ENCODE measurements around the gene C8A.

Gene C8A

GRCh38 chr1:56923201-56923600 lies 68.6 kb downstream of the C8A start:
- no peak for DNase-seq (ENCODE audit: low read depth in 1 of 2, low spot score in 1 of 2)

DNA sequence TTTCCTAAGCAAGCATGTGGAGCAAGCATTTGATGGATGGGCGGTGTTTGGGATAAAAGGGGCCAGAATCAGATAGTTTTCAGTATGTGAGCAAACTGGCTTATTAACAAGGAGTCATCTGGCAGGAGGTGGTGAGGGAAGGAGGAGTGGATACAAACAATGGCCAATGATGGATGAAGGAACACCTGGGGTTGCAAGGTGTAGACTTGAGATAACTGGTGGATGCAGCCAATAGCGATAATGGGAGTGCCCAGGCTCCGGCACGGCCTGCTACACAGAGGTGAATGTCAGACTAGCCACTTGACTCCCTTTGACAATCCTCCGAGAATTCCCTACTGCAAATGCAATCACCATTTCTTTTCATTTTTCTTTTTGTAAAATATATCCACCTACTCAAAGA lies 69.5 kb downstream of the C8A start:
- no peak for DNase-seq (ENCODE audit: low read depth in 1 of 2, low spot score in 1 of 2)

- no peak for DNase-seq (ENCODE audit: low read depth in 1 of 2, low spot score in 1 of 2)
Measured at GRCh38 chr1:56925193-56925592, 70.6 kb downstream of the C8A start.

DNA sequence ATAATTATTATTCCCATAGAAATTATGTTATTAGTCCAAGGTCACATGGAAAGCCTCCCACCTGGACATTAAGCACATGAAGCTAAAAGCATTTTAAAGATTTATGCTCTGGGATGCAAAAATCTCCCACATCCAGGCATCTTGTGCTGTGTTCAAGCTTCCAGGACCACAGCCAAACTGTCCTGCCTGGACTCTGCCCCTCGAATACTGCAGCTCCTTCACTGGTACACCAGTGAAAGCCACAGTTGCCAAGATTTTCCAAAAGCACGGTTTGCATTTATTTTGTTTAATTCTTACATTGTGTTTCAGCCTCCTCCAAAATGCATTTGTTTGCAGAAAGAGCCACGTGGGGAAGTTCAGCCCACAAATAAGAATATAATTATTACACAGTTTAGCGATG lies 72.6 kb downstream of the C8A start:
- DNase-seq (ENCODE audit: low read depth in 1 of 2, low spot score in 1 of 2) = no peak

DNA sequence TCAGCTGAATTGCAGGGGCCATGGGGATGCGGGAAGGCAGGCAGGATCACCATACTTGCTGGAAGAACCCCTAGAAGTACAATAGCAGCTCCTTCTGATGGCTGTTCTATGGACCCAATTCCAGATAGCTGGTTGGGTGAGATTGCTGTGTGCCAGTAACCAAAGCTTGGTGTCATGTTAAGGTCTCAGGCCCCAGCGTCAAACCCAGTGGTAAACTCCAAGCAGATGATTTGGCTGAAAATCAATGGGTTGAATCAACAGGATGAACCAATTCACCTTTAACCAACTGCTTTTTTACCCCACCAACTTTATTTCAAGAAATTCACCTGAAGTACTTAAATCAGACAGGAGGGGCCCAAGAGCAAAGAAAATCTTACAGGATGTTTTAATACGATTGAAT lies 73.4 kb downstream of the C8A start:
- no peak for DNase-seq (ENCODE audit: low read depth in 1 of 2, low spot score in 1 of 2)

DNA sequence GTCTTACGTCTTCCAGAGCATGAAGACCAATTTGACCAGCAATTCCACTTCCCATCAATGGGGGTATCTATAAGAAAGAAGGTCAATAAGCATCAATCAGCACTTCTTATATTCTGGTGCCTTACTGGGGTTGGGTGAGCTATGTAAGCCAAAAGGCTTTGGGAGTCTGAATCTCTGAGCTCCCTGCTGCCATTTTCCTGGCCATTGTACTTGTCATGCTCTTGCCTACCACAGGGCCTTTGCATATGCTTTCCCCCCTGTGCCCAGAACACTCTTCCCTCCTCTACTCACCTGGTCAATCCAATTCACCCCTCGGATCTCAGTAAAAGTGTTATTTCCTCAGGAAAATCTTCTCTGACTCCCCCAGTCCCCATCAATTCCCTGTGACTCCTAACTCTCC lies 74.9 kb downstream of the C8A start:
- DNase-seq (ENCODE audit: low read depth in 1 of 2, low spot score in 1 of 2) = no peak

DNA sequence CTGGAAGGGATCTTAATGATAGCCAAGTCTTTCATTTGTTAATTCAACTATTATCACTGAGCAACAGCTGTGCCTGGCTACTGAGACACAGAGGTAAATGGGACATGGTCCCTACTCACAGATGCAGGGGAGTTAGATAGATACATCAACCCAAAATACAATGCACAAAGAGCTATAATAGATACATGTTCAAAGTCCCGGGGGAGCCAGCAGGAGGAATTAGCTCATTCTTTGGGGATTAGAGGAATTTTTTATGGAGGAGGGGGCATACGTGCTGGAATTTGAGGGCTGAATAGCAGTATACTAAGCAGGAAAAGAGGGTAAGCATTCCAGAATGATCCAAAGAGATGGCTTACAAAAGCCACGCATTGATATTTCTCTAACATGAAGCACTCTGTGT lies 76.6 kb downstream of the C8A start:
- no peak for DNase-seq (ENCODE audit: low read depth in 1 of 2, low spot score in 1 of 2)

DNA sequence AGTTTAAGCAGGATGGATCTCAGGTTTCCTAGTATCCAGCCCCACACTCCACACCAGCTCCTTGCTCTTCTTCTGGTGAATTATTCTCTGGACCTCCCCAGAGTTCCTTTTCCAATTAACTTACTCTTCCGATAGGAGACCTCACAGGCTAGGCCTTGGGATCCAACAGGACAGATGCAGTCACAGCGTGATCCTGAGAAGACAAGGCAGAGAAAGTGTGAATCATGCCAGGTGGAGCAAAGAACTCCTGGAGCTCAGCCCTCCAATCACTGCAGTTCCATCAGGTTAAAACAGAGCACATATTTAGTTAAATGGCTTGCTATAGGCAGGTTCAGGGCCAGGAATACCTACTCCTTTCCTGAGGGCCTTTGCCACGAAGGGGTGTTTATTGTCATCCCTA lies 77.1 kb downstream of the C8A start:
- no peak for DNase-seq (ENCODE audit: low read depth in 1 of 2, low spot score in 1 of 2)

GRCh38 chr1:56933161-56933560 lies 78.6 kb downstream of the C8A start:
- no peak for DNase-seq (ENCODE audit: low read depth in 1 of 2, low spot score in 1 of 2)

DNA sequence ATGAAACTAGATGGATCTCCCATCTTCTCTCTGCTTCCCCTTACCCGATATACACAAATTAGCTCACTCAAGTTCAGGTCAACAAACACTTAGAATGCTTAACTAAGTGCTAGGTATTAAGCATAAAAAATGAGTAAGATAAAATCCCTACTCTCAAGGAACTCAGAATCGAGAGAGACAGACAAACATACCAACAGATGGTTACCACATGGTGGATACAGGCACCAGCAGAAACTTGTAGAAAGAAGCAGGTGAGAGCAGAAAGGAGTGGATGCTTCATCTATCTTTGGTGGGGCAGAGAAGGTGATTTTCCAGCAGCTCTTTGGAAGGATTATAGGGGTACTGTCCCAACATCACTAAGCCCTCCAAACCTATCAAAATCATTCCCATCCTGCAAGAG lies 79.0 kb downstream of the C8A start:
- no peak for DNase-seq (ENCODE audit: low read depth in 1 of 2, low spot score in 1 of 2)

DNA sequence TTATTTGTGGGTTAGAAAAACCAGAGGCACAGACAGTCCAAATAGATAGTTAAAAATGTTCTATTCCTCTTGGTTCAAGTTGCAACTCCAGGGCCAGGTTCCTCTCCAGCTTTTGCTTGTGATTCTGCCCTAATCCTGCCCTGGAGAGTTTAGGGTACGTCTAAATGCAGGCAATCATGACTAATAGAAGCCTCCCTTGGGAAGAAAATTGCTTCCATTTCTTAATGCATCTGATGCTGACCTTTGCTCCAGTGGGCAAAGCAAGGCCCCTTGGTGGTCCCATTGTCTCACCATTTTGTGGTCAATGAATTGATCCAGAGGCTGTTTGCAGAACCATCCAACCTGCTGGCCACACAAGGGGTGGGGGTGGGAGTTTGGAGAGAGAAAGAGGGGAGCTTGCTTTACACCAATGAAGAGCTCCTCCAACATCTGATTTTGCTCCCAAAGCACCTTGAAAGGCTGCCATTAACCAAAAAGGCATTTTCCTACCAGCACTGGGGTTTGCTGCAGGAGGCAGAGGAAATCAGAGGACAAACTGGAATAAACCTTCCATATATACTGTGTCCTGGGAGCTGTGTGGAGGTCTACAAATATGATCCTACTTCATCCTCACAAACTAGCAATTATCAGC lies 79.9 kb downstream of the C8A start:
- DNase-seq (ENCODE audit: low read depth in 1 of 2, low spot score in 1 of 2) = no peak

DNA sequence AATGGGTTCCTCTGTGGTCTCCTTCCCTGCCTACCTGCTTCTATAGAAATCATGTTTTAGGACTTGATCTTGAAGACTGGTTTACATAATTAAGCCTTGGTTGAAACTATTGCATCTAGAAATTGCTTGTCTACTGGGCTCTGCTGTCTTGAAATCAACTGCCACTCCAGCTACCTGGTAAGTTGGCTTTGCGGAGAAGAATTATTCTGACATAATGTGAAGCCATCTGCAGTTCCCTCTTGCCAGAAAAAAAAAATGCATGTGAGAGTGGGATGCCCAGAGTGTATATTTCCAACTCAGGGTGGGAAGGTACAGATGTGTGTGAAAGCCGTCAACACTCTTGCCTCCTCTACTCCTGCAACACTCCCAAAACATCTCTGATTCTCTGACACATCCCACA lies 84.0 kb downstream of the C8A start:
- no peak for DNase-seq (ENCODE audit: low read depth in 1 of 2, low spot score in 1 of 2)

DNA sequence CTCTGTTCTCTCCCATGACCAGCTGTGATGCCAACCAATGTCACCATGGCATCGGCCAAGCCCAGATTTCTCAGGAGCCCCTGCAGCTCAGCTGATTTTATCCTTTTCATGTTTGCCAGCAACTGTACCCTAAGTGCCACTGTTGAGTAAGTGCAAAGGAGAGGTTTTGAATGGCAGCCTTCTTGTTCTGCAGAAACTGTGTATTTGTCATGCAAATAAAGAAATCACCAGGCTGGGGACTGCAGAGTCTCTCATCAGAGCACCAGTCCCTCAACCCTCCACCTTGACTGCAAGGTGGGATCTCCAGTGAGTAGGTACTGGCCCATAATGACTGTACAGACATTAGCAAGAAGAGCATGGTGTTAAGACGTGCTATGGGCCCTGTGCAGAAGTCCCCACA lies 84.6 kb downstream of the C8A start:
- no peak for DNase-seq (ENCODE audit: low read depth in 1 of 2, low spot score in 1 of 2)

DNA sequence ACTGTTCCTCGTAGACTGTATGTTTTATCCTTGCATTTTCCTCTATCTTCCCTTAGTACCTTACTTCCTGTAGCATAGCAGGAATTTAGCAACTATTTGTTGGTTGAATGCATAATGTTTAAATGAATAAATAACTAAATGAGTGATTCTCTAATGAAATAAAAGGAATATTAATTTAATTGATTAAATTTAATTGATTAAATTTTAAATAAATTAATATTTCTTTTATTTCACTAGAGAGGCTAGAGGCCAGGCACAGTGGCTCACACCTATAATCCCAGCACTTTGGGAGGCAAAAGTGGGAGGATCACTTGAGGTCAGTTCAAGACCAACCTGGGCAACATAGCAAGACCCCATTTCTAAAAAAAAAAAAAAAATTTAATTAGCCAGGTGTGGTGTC lies 85.4 kb downstream of the C8A start:
- DNase-seq (ENCODE audit: low read depth in 1 of 2, low spot score in 1 of 2) = no peak

- DNase-seq (ENCODE audit: low read depth in 1 of 2, low spot score in 1 of 2) = no peak
Measured at GRCh38 chr1:56948403-56949023, 93.9 kb downstream of the C8A start.

- no peak for DNase-seq (ENCODE audit: low read depth in 1 of 2, low spot score in 1 of 2)
Measured at GRCh38 chr1:56952501-56952900, 97.9 kb downstream of the C8A start.

GRCh38 chr1:56953386-56953785 lies 98.8 kb downstream of the C8A start:
- no peak for DNase-seq (ENCODE audit: low read depth in 1 of 2, low spot score in 1 of 2)

- DNase-seq (ENCODE audit: low read depth in 1 of 2, low spot score in 1 of 2) = no peak
Measured at GRCh38 chr1:56954664-56955063, 100.1 kb downstream of the C8A start.

GRCh38 chr1:56957931-56958330 lies 103.3 kb downstream of the C8A start:
- no peak for DNase-seq (ENCODE audit: low read depth in 1 of 2, low spot score in 1 of 2)

DNA sequence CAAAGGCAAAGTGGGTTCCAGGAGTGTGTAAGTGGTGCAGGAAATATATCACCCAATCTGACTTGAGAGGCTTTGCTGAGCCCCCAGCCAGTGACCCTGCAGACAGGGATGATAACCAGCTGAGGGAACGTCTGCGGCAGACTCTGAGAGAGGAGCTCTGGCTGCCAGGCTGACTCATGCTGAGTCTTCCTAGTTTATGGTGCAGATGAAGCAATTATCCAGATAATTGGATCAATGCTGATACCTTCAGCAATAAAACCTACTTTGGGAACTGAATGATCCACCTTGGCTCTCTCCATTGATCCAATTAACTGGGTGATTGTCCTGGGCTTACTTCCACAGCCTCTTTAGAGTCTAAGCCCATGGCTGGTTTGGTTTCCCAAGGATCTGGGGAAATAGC lies 103.9 kb downstream of the C8A start:
- no peak for DNase-seq (ENCODE audit: low read depth in 1 of 2, low spot score in 1 of 2)

- DNase-seq (ENCODE audit: low read depth in 1 of 2, low spot score in 1 of 2) = no peak
Measured at GRCh38 chr1:56961426-56961825, 106.8 kb downstream of the C8A start.

DNA sequence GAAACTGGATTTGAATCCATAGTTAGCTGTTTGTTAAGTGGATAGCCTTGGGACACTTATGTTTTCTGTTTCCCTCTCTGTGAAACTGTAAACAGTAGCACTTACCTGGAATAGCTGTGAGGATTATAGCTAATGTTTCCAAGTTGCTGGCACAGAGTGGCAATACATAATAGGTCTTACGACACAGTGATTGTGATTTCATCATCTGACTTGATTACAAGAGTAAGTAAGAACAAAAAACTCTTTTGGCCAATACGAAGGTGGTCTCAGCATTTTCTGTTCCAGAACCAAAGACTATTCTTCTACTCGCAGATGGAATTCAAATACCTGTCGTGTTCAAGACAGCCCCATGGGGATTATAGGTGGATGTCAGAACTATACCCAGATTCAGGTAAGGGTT lies 109.1 kb downstream of the C8A start:
- DNase-seq (ENCODE audit: low read depth in 1 of 2, low spot score in 1 of 2) = no peak

GRCh38 chr1:56964349-56965017 lies 109.9 kb downstream of the C8A start:
- DNase-seq (ENCODE audit: low read depth in 1 of 2, low spot score in 1 of 2) = no peak
